ENCODE results near the gene KCNE2. TPM values are rescaled to one million over a fixed set of nuclear protein-coding genes. Genes with fewer than 3 reads are reported as not detected.
A peak's percentile ranks its signal among the peaks of the same experiment; 100 is the strongest.

Gene KCNE2
- not detected in 2 replicates for total RNA-seq

- H3K27me3 ChIP-seq (ENCODE audit: control insufficient read depth, insufficient read depth, low read length), result no peaks in the 10 kb centered on the region
- TF ChIP-seq CTCF (IDR thresholded peaks at IDR 0.05; ENCODE audit: insufficient read depth, low read length, severe bottlenecking), result no peak
- FAIRE-seq, result no peak
- no peaks in the 10 kb centered on the region for H3K36me3 ChIP-seq (ENCODE audit: control insufficient read depth, insufficient read depth, low read length)
- no peak within 1 kb of the TSS for H3K4me3 ChIP-seq (ENCODE audit: low read depth, low read length)
- peak; percentile 5 for DNase-seq (ENCODE audit: low read depth)
These were observed at the start of gene KCNE2 for GRCh38 chr21:34363733-34364132. Gene KCNE2 (plus strand): TSS chr21:34364006. CDS start chr21:34370479, 6,473 bp downstream.

- no peak for TF ChIP-seq CTCF (IDR thresholded peaks at IDR 0.05; ENCODE audit: insufficient read depth, low read length, severe bottlenecking)
- H3K36me3 ChIP-seq (ENCODE audit: control insufficient read depth, insufficient read depth, low read length), result no peaks in the 10 kb centered on the region
- DNase-seq (ENCODE audit: low read depth) (no peak), FAIRE-seq (no peak)
- no peaks in the 10 kb centered on the region for H3K27me3 ChIP-seq (ENCODE audit: control insufficient read depth, insufficient read depth, low read length)
- H3K4me3 ChIP-seq (ENCODE audit: low read depth, low read length), result no peak overlapping the region
These were observed 44.2 kb upstream of the KCNE2 start for GRCh38 chr21:34319585-34319984.

GRCh38 chr21:34320011-34320410 lies 43.8 kb upstream of the KCNE2 start:
- Histone ChIP-seq H3K36me3 (ENCODE audit: control insufficient read depth, insufficient read depth, low read length) (no peaks in the 10 kb centered on the region), H3K27me3 (ENCODE audit: control insufficient read depth, insufficient read depth, low read length) (no peaks in the 10 kb centered on the region), H3K4me3 (ENCODE audit: low read depth, low read length) (no peak overlapping the region)
- TF ChIP-seq CTCF (IDR thresholded peaks at IDR 0.05; ENCODE audit: insufficient read depth, low read length, severe bottlenecking), result no peak
- FAIRE-seq (no peak), DNase-seq (ENCODE audit: low read depth) (no peak)

GRCh38 chr21:34330055-34330454 lies 33.8 kb upstream of the KCNE2 start:
- TF ChIP-seq CTCF (IDR thresholded peaks at IDR 0.05; ENCODE audit: insufficient read depth, low read length, severe bottlenecking), result no peak
- Histone ChIP-seq H3K27me3 (ENCODE audit: control insufficient read depth, insufficient read depth, low read length) (no peaks in the 10 kb centered on the region), H3K36me3 (ENCODE audit: control insufficient read depth, insufficient read depth, low read length) (no peaks in the 10 kb centered on the region), H3K4me3 (ENCODE audit: low read depth, low read length) (no peak overlapping the region)
- FAIRE-seq (no peak), DNase-seq (ENCODE audit: low read depth) (no peak)

- FAIRE-seq, result peak; percentile 7
- Histone ChIP-seq H3K27me3 (ENCODE audit: control insufficient read depth, insufficient read depth, low read length) (no peaks in the 10 kb centered on the region), H3K4me3 (ENCODE audit: low read depth, low read length) (no peak overlapping the region), H3K36me3 (ENCODE audit: control insufficient read depth, insufficient read depth, low read length) (no peaks in the 10 kb centered on the region)
- TF ChIP-seq CTCF (IDR thresholded peaks at IDR 0.05; ENCODE audit: insufficient read depth, low read length, severe bottlenecking), result no peak
- no peak for DNase-seq (ENCODE audit: low read depth)
These were observed 32.1 kb upstream of the KCNE2 start for GRCh38 chr21:34331726-34332125.

GRCh38 chr21:34332347-34332746 lies 31.5 kb upstream of the KCNE2 start:
- TF ChIP-seq CTCF (IDR thresholded peaks at IDR 0.05; ENCODE audit: insufficient read depth, low read length, severe bottlenecking), result no peak
- H3K4me3 ChIP-seq (ENCODE audit: low read depth, low read length), result no peak overlapping the region
- DNase-seq (ENCODE audit: low read depth) (no peak), FAIRE-seq (no peak)
- H3K36me3 ChIP-seq (ENCODE audit: control insufficient read depth, insufficient read depth, low read length), result no peaks in the 10 kb centered on the region
- H3K27me3 ChIP-seq (ENCODE audit: control insufficient read depth, insufficient read depth, low read length), result no peaks in the 10 kb centered on the region

Data from bronchial epithelial cell (primary cell).